Erythroblast (primary cell): ENCODE measurements around the gene GABBR2.

Source experiments
- GATA1 ChIP-seq: IDR thresholded peaks from 2 replicates; pipeline ENCODE4 v1.6.1; 2011; ENCODE audit warnings: low read depth, mild to moderate bottlenecking, control low read depth, low read length, moderate library complexity
- POLR2A ChIP-seq: IDR thresholded peaks from 2 replicates; pipeline ENCODE4 v1.6.1; 2011; ENCODE audit warnings: mild to moderate bottlenecking, low read length

DNA sequence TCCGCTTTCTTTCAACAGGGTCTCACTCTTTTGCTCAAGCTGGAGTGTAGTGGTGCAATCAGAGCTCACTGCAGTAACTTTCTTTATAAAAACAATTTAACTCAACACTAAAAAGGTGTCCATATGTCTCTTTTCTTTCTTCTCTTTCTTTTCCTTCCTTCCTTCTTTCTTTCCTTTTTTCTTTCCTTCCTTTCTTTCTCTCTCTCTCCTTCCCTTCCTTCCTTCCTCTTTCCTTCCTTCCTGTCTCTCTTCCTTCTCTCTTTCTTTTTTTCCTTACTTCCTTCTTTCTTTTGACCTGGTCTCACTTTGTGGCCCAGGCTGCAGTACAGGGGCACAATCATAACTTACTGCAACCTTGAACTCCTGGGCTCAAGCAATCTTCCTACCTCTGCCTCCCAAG, 427.5 kb downstream of the GABBR2 start:
- TF ChIP-seq POLR2A (no peak), GATA1 (no peak)
